Stimulated activated CD8-positive, alpha-beta memory T cell treated with anti-CD3 and anti-CD28 coated beads, Interleukin-7, amount 100 ng/mL, for 24 hours (primary cell): ENCODE results near the gene SEC22A.

Source experiments
- DNase-seq: peaks from one replicate; pipeline ENCODE4 v3.0.0-alpha.2; 2020; ENCODE audit warnings: low read depth

SEC22A gene

GRCh38 chr3:123287962-123288302 is 86.2 kb downstream of the SEC22A start:
- DNase-seq: no peak

- no peak for DNase-seq
These were observed 87.8 kb downstream of the SEC22A start for GRCh38 chr3:123289391-123290106.

- DNase-seq: no peak
These were observed 88.6 kb downstream of the SEC22A start for GRCh38 chr3:123290107-123290930.

- DNase-seq: no peak
These were observed 89.2 kb downstream of the SEC22A start for GRCh38 chr3:123290962-123291361.

- no peak for DNase-seq
These were observed 89.7 kb downstream of the SEC22A start for GRCh38 chr3:123291404-123291803.

- DNase-seq: no peak
These were observed 90.9 kb downstream of the SEC22A start for GRCh38 chr3:123292321-123293310.

GRCh38 chr3:123294296-123294938 is 92.7 kb downstream of the SEC22A start:
- no peak for DNase-seq

GRCh38 chr3:123295171-123295900 is 93.6 kb downstream of the SEC22A start:
- no peak for DNase-seq

GRCh38 chr3:123295901-123296250 is 94.1 kb downstream of the SEC22A start:
- DNase-seq: no peak

- DNase-seq: no peak
These were observed 94.5 kb downstream of the SEC22A start for GRCh38 chr3:123296261-123296660.

- DNase-seq: no peak
These were observed 95.3 kb downstream of the SEC22A start for GRCh38 chr3:123296836-123297626.

- no peak for DNase-seq
These were observed 95.8 kb downstream of the SEC22A start for GRCh38 chr3:123297627-123297899.

GRCh38 chr3:123298903-123299302 is 97.2 kb downstream of the SEC22A start:
- DNase-seq: no peak

GRCh38 chr3:123299581-123299980 is 97.8 kb downstream of the SEC22A start:
- DNase-seq: no peak

- no peak for DNase-seq
These were observed 98.3 kb downstream of the SEC22A start for GRCh38 chr3:123300056-123300455.

- no peak for DNase-seq
These were observed 98.8 kb downstream of the SEC22A start for GRCh38 chr3:123300583-123300982.

GRCh38 chr3:123301331-123302184 is 99.8 kb downstream of the SEC22A start:
- no peak for DNase-seq

GRCh38 chr3:123302961-123303360 is 101.2 kb downstream of the SEC22A start:
- DNase-seq: no peak

- no peak for DNase-seq
These were observed 102.3 kb downstream of the SEC22A start for GRCh38 chr3:123303976-123304560.
